ENCODE data around the gene SLC35F4.
"Not testable (repeated sequence)": the region's sequence is repeated elsewhere in the genome, so short reads cannot be mapped to it uniquely, and the experiment has no call there.

- TF ChIP-seq, protein P1, sequence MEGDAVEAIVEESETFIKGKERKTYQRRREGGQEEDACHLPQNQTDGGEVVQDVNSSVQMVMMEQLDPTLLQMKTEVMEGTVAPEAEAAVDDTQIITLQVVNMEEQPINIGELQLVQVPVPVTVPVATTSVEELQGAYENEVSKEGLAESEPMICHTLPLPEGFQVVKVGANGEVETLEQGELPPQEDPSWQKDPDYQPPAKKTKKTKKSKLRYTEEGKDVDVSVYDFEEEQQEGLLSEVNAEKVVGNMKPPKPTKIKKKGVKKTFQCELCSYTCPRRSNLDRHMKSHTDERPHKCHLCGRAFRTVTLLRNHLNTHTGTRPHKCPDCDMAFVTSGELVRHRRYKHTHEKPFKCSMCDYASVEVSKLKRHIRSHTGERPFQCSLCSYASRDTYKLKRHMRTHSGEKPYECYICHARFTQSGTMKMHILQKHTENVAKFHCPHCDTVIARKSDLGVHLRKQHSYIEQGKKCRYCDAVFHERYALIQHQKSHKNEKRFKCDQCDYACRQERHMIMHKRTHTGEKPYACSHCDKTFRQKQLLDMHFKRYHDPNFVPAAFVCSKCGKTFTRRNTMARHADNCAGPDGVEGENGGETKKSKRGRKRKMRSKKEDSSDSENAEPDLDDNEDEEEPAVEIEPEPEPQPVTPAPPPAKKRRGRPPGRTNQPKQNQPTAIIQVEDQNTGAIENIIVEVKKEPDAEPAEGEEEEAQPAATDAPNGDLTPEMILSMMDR (IDR thresholded peaks at IDR 0.05) = not testable (repeated sequence)
- not testable (repeated sequence) for TF ChIP-seq POLR2A (IDR thresholded peaks at IDR 0.05)
Observed at GRCh38 chr14:57722141-57722540, 143.8 kb downstream of the SLC35F4 start.

Measured in thyroid gland (tissue), 4 donors.